PC-3 (cell line): ENCODE measurements around the gene EPB41. TPM values are rescaled to one million over a fixed set of nuclear protein-coding genes. Genes with fewer than 3 reads are reported as not detected.

Experiments
- ATAC-seq: fragments of 200-7000 bp; cut with Tn5 transposase; 2 replicates; pipeline ENCODE4 v1.9.1; 2020; ENCODE audit warnings: mild to moderate bottlenecking, moderate library complexity
- BruUV-seq: library from RNA; stranded (reverse); fragments of 400-500 nt; replicated peaks from 2 replicates; lab custom pipeline; 2021; lab: Mats Ljungman, UMichigan
- CTCF ChIA-PET: fragments of 300-600 bp; sonication (Branson Sonifier 250); formaldehyde crosslinking; loops from one replicate; lab custom pipeline; 2022; ENCODE audit warnings: antibody characterized with exemption; lab: Charles Lee
- POLR2A ChIA-PET: fragments of 300-600 bp; sonication (Branson Sonifier 250); formaldehyde crosslinking; loops from one replicate; lab custom pipeline; 2022; ENCODE audit warnings: antibody characterized with exemption; ENCODE audit not compliant: unreplicated experiment; lab: Charles Lee
- DNase-seq: peaks from one replicate; pipeline ENCODE4 v3.0.0-alpha.2; 2015
- H2AFZ ChIP-seq: fragments of 300-600 bp; sonication (generic); 2 replicates; pipeline ENCODE4 v1.6.0; 2016; ENCODE audit warnings: antibody characterized with exemption, low read length
- H3F3A ChIP-seq: fragments of 300-600 bp; sonication (generic); one replicate; pipeline ENCODE4 v1.6.0; 2017; ENCODE audit warnings: antibody characterized with exemption, low read length, control low read depth, mild to moderate bottlenecking; ENCODE audit not compliant: unreplicated experiment
- H3K27ac ChIP-seq: fragments of 300-600 bp; sonication (generic); 2 replicates; pipeline ENCODE4 v1.5.1; 2016; ENCODE audit warnings: mild to moderate bottlenecking, low read length
- H3K27me3 ChIP-seq: fragments of 300-600 bp; sonication (generic); 2 replicates; pipeline ENCODE4 v1.6.1; 2016; ENCODE audit warnings: low read length, mixed read lengths
- H3K36me3 ChIP-seq: fragments of 300-600 bp; sonication (generic); 2 replicates; pipeline ENCODE4 v1.6.1; 2016; ENCODE audit warnings: low read depth, mixed run types, low read length, mixed read lengths
- H3K4me1 ChIP-seq: fragments of 300-600 bp; sonication (generic); 2 replicates; pipeline ENCODE4 v1.5.1; 2016; ENCODE audit warnings: low read length; ENCODE audit not compliant: insufficient read depth
- H3K4me2 ChIP-seq: fragments of 300-600 bp; sonication (generic); 2 replicates; pipeline ENCODE4 v1.6.0; 2016; ENCODE audit warnings: low read length
- H3K4me3 ChIP-seq: fragments of 300-600 bp; sonication (generic); 2 replicates; pipeline ENCODE4 v1.5.1; 2016; ENCODE audit warnings: mild to moderate bottlenecking, low read length, mixed read lengths
- H3K79me2 ChIP-seq: fragments of 300-600 bp; sonication (generic); 2 replicates; pipeline ENCODE4 v1.6.1; 2017; ENCODE audit warnings: low read length, mixed read lengths
- H3K9ac ChIP-seq: fragments of 300-600 bp; sonication (generic); 2 replicates; pipeline ENCODE4 v1.6.0; 2016; ENCODE audit warnings: mild to moderate bottlenecking, low read length
- H3K9me2 ChIP-seq: fragments of 300-600 bp; sonication (generic); replicated peaks from 2 replicates; pipeline ENCODE4 v1.6.1; 2016; ENCODE audit warnings: mixed run types, low read length, mixed read lengths
- H3K9me3 ChIP-seq: fragments of 300-600 bp; sonication (generic); 2 replicates; pipeline ENCODE4 v1.6.1; 2016; ENCODE audit warnings: low read length, mixed read lengths
- H4K20me1 ChIP-seq: fragments of 300-600 bp; sonication (generic); 2 replicates; pipeline ENCODE4 v1.6.1; 2016; ENCODE audit warnings: low read length, mixed read lengths
- EZH2 ChIP-seq: fragments of 300-600 bp; sonication (generic); IDR thresholded peaks from one replicate; pipeline ENCODE4 v1.6.1; 2017; ENCODE audit warnings: antibody characterized with exemption, mild to moderate bottlenecking, low read length; ENCODE audit not compliant: unreplicated experiment
- EZH2phosphoT487 ChIP-seq: fragments of 300-600 bp; sonication (generic); IDR thresholded peaks from 2 replicates; pipeline ENCODE4 v1.6.1; 2018; ENCODE audit warnings: mild to moderate bottlenecking, antibody characterized with exemption, low read length, borderline replicate concordance
- intact Hi-C: fragments of 100-400 bp; cut with micrococcal nuclease; formaldehyde crosslinking; loops from 2 replicates; pipeline ENCODE4 v1.9.0; 2023
- total RNA-seq: library from RNA; depleted of rRNA; stranded (reverse); fragments of >200 nt; gene quantifications from 2 replicates; pipeline ENCODE4 v1.2.3, GENCODE V29; 2014
- TF ChIP-seq, protein P1 (sequence below): fragments of 300-600 bp; sonication (generic); conservative IDR thresholded peaks from 2 replicates; pipeline ENCODE4 v1.5.1; 2017; ENCODE audit warnings: antibody characterized with exemption, low read depth, mild to moderate bottlenecking, low read length

The EPB41 gene
- total RNA-seq, 1 experiment from 2014 or later, result 44.9 TPM

DNA sequence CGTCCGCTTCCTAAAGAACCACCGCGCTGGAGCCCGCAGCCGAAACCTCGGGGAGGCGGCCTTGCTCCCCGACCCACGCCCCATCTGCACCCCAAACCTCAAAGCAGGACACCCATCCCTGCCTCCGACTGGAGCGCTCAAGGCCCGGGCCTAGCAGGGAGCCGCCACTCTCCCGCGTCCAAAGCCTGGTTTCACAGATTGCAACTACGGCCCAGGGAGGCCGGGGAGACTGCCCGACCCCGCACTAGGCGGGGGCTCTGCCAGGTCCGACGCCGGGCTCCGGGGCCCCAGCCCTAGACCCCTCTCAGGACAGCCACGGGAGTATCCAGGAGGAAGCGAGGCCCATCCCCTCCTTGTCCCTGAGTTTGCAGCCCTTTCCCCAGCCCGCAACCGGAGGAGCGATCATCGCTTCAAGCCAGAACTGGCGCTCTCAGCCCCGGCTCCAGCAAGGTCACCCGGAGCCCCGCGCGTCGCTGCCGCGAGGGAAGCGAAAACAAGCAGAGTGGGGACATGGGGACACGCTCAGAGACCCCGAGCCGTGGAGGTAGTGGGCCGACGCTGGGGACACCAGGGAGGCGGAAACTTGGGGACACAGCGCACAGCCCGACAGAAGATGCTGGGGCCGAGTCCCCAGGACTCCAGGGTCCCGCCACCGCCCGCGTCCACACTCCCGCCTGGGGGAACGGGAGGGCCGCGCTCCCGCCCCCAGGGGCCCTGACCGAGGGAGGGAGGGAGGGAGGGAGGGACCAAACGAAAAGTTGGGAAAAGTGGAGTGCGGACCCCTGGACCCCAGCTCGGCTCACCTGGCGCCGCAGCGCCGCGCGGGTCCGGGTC, 208.9 kb downstream of the EPB41 start:
- CTCF ChIA-PET, result no interaction called here
- TSS peak; percentile 29 for BruUV-seq
- Histone ChIP-seq H3K9me2 (no peaks in the 10 kb centered on the region), H2AFZ (peak overlapping the region; percentile 90), H3K27me3 (no peaks in the 10 kb centered on the region), H3F3A (no peaks in the 10 kb centered on the region), H4K20me1 (no peaks in the 10 kb centered on the region), H3K4me2 (peak overlapping the region; percentile 92), H3K4me1 (peaks cover 18% of the 10 kb centered on the region), H3K27ac (peak overlapping the region; percentile 43; the same call in 1 of the 2 replicates), H3K9me3 (no peaks in the 10 kb centered on the region), H3K79me2 (no peaks in the 10 kb centered on the region), H3K4me3 (peak overlapping the region; percentile 81), H3K9ac (peak overlapping the region; percentile 83), H3K36me3 (no peaks in the 10 kb centered on the region)
- TF ChIP-seq EZH2phosphoT487, result no peak
- TF ChIP-seq, protein P1, sequence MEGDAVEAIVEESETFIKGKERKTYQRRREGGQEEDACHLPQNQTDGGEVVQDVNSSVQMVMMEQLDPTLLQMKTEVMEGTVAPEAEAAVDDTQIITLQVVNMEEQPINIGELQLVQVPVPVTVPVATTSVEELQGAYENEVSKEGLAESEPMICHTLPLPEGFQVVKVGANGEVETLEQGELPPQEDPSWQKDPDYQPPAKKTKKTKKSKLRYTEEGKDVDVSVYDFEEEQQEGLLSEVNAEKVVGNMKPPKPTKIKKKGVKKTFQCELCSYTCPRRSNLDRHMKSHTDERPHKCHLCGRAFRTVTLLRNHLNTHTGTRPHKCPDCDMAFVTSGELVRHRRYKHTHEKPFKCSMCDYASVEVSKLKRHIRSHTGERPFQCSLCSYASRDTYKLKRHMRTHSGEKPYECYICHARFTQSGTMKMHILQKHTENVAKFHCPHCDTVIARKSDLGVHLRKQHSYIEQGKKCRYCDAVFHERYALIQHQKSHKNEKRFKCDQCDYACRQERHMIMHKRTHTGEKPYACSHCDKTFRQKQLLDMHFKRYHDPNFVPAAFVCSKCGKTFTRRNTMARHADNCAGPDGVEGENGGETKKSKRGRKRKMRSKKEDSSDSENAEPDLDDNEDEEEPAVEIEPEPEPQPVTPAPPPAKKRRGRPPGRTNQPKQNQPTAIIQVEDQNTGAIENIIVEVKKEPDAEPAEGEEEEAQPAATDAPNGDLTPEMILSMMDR, result no peak
- TF ChIP-seq EZH2, result no peak
- no peak for ATAC-seq
- POLR2A ChIA-PET, result no interaction called here
- no peak for DNase-seq
- intact Hi-C loops, result loop anchor here (5.0 kb wide), 1 partner anchor 59 kb away; the partner anchor contains the start of gene SRSF4

DNA sequence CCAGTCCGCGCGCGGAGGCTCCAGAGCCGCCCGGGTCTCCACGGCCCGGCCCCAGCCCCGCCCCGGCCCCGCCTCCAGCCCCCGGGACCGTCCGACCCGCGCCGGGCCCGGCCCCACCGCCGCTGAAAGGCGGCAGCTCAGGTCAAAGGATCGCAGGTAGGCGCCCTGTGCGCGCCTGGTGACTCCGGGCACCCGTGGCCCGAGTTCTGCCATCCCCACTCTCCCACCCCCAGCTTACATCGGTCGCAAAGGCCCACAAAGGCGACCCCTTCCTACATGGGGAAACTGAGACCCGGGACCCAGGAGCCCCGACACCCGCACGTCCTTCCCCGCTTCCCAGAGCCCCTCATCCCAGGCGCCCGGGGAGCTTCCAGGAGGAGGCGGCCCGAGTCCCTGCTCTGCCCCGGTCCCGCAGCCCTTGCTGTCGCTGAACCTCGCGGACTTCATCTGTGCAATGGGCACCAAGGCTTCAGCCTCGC, 209.6 kb downstream of the EPB41 start, which contains the start of gene TMEM200B:
TSS of gene TMEM200B (minus strand) at position 17 of the 479 bp plus-strand sequence. CDS start 2,075 bp downstream, outside the sequence.
- intact Hi-C loops, result loop anchor here (5.0 kb wide), 1 partner anchor 58 kb away; the partner anchor contains the start of gene SRSF4
- POLR2A ChIA-PET, result interaction anchor here (0.8 kb wide), 1 partner anchor 58 kb away, joined by 4 read pairs; the partner anchor contains the start of gene SRSF4
- no peak for TF ChIP-seq EZH2
- TSS peak; percentile 65 for BruUV-seq
- H3K4me3 ChIP-seq, result peak within 1 kb of the TSS; percentile 81
- H3K4me2 ChIP-seq, result peak within 1 kb of the TSS; percentile 100
- DNase-seq (no peak), ATAC-seq (peak; percentile 4; the same call in 1 of the 2 replicates)
- H3K9me3 ChIP-seq, result no peaks in the 10 kb centered on the region
- peaks cover 18% of the 10 kb centered on the region for H3K4me1 ChIP-seq
- CTCF ChIA-PET, result no interaction called here
- H3K79me2 ChIP-seq, result no peaks in the 10 kb centered on the region
- peak within 1 kb of the TSS; percentile 83 for H3K9ac ChIP-seq
- no peaks in the 10 kb centered on the region for H3K36me3 ChIP-seq
- H3F3A ChIP-seq, result no peaks in the 10 kb centered on the region
- no peaks in the 10 kb centered on the region for H3K27me3 ChIP-seq
- H2AFZ ChIP-seq, result peak within 1 kb of the TSS; percentile 90
- H4K20me1 ChIP-seq, result no peaks in the 10 kb centered on the region
- H3K9me2 ChIP-seq, result no peaks in the 10 kb centered on the region
- H3K27ac ChIP-seq, result peak within 1 kb of the TSS; percentile 43; the same call in 1 of the 2 replicates

DNA sequence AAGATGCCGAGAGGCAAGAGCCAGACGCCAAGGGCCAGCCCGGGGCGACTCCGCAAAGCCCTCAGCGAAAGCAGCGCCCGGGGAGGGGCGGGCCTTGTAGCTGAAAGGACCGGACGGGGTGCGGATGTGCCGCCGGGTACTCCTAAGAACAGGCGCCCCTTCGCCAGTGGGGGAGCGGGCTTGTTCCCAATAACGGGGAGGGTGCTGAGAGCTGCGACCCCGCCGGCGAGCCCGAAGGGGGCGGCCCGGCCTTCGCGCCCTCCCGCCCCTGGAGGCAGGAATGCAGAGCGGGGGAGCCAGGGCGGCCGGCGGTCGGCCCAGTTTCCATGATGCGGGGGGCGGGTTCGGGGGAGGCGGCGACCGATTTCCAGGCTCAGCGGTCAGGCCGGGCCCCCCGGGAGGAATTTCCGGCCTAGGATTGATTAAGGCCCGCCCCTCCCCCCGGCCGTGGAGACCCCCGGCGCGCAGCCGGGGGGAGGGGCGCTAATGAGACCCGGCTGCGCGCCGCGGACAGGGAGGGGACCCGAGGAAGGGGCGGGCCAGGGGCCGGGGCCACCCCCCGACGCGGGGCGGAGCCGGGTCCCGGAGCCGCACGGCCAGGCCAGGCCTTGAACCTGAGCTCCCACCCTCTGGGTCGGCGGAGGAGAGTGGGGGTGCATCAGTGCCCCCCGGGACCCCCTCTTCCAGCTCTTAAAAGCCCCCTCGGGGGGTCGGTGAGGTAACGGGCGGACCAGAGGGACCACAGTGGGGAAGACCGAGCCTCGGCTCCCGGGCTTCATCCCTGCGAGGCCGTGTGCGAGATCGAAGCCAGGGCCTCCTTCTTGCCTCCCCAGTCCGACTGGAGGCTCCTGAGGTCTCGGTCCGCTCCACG, 210.2 kb downstream of the EPB41 start:
- peak overlapping the region; percentile 60 for H3K9ac ChIP-seq
- H3K27me3 ChIP-seq, result no peaks in the 10 kb centered on the region
- TF ChIP-seq EZH2, result no peak
- TF ChIP-seq EZH2phosphoT487, result no peak
- TF ChIP-seq, protein P1, result peak; percentile 53
- H4K20me1 ChIP-seq, result no peaks in the 10 kb centered on the region
- no peaks in the 10 kb centered on the region for H3K36me3 ChIP-seq
- peak overlapping the region; percentile 79 for H3K4me3 ChIP-seq
- H3K27ac ChIP-seq, result no peak overlapping the region
- ChIA-PET CTCF (interaction anchor here (0.7 kb wide), 1 partner anchor 54 kb away, joined by 4 read pairs; no protein-coding TSS in a partner anchor), POLR2A (interaction anchor here (0.8 kb wide), 1 partner anchor 57 kb away, joined by 4 read pairs; the partner anchor contains the start of gene SRSF4)
- intact Hi-C loops, result loop anchor here (5.0 kb wide), 1 partner anchor 58 kb away; the partner anchor contains the start of gene SRSF4
- H3K79me2 ChIP-seq, result no peaks in the 10 kb centered on the region
- DNase-seq (peak; percentile 58), ATAC-seq (peak; percentile 32)
- no peaks in the 10 kb centered on the region for H3F3A ChIP-seq
- peak overlapping the region; percentile 83 for H2AFZ ChIP-seq
- peaks cover 18% of the 10 kb centered on the region for H3K4me1 ChIP-seq
- no peaks in the 10 kb centered on the region for H3K9me3 ChIP-seq
- BruUV-seq, result no TSS peak
- peak overlapping the region; percentile 100 for H3K4me2 ChIP-seq
- H3K9me2 ChIP-seq, result no peaks in the 10 kb centered on the region
